HepG2 (cell line): ENCODE measurements around the gene CLEC18B. TPM values are rescaled to one million over a fixed set of nuclear protein-coding genes. Genes with fewer than 3 reads are reported as not detected.

Source experiments
- ATAC-seq: fragments of 200-7000 bp; cut with Tn5 transposase; 3 replicates; pipeline ENCODE4 v1.9.1; 2020; ENCODE audit warnings: mild to moderate bottlenecking, moderate library complexity
- BruUV-seq: library from RNA; stranded (reverse); fragments of 400-500 nt; replicated peaks from 2 replicates; lab custom pipeline; 2021; lab: Mats Ljungman, UMichigan
- CTCF ChIA-PET: fragments of 300-600 bp; formaldehyde crosslinking; extraction: SDS; loops from one replicate; lab custom pipeline; 2021; ENCODE audit warnings: low total read pairs, inconsistent platforms, low intra/inter-chr PET ratio; lab: Yijun Ruan, JAX
- POLR2A ChIA-PET: fragments of 350-600 bp; sonication (Branson Sonifier 250); formaldehyde crosslinking; loops from one replicate; lab custom pipeline; 2020; ENCODE audit warnings: antibody characterized with exemption, inconsistent platforms; lab: Yijun Ruan, JAX
- DNase-seq: peaks from one replicate; pipeline ENCODE4 v3.0.0-alpha.2; 2015; ENCODE audit warnings: low spot score
- FAIRE-seq: peaks from 3 replicates; lab custom pipeline; 2011; peaks lifted over from hg19 to GRCh38; lab: Jason Lieb, UNC
- H2AFZ ChIP-seq: one replicate; pipeline ENCODE4 v1.6.1; 2011; ENCODE audit warnings: low read length, inconsistent platforms
- H3K27ac ChIP-seq: fragments of 300-600 bp; 3 replicates; pipeline ENCODE4 v1.8.0; 2011; ENCODE audit warnings: mixed run types, mild to moderate bottlenecking, mixed read lengths, low read length, inconsistent platforms; ENCODE audit not compliant: insufficient read depth; ENCODE audit errors: extremely low read length
- H3K27me3 ChIP-seq, 2 experiments: fragments of 200-600 bp in 1 of 2; 2 replicates in 1 of 2; 3 replicates in 1 of 2; pipeline versions ENCODE4 v1.6.0 to v1.8.0; 2011; ENCODE audit warnings: low read length in 2 of 2, mild to moderate bottlenecking in 2 of 2, moderate library complexity in 2 of 2, inconsistent platforms in 1 of 2; ENCODE audit not compliant: insufficient read depth in 2 of 2, control insufficient read depth in 1 of 2
- H3K36me3 ChIP-seq, 2 experiments: fragments of 200-600 bp in 1 of 2; replicated peaks in 1 of 2; 2 replicates in 1 of 2; 3 replicates in 1 of 2; pipeline versions ENCODE4 v1.5.1 to v1.8.0; 2011; ENCODE audit warnings: low read length in 2 of 2, inconsistent platforms in 1 of 2; ENCODE audit not compliant: insufficient read depth in 2 of 2, control insufficient read depth in 1 of 2
- H3K4me1 ChIP-seq: 2 replicates; pipeline ENCODE4 v1.5.1; 2012; ENCODE audit warnings: low read length, inconsistent platforms; ENCODE audit not compliant: insufficient read depth
- H3K4me2 ChIP-seq: 2 replicates; pipeline ENCODE4 v1.6.0; 2011; ENCODE audit warnings: low read depth, low read length, inconsistent platforms
- H3K4me3 ChIP-seq, 3 experiments: fragments of 200-600 bp in 1 of 3; sonication (generic), shearing (Covaris generic) in 1 of 3; replicated peaks in 1 of 3; 2 replicates each; pipeline ENCODE4 v1.5.1; 2011 to 2016; ENCODE audit warnings: low read length in 3 of 3, inconsistent platforms in 2 of 3, low read depth in 2 of 3, mild to moderate bottlenecking in 2 of 3, control low read depth in 1 of 3, mixed read lengths in 1 of 3; ENCODE audit not compliant: insufficient read depth in 1 of 3
- H3K79me2 ChIP-seq: one replicate; pipeline ENCODE4 v1.6.1; 2011; ENCODE audit warnings: low read length, inconsistent platforms; ENCODE audit not compliant: insufficient read depth
- H3K9ac ChIP-seq: 2 replicates; pipeline ENCODE4 v1.6.0; 2011; ENCODE audit warnings: mild to moderate bottlenecking, low read depth, low read length, inconsistent platforms; ENCODE audit not compliant: insufficient read depth
- H3K9me3 ChIP-seq: 2 replicates; pipeline ENCODE4 v1.5.1; 2012; ENCODE audit warnings: mild to moderate bottlenecking, low read length
- H4K20me1 ChIP-seq: 2 replicates; pipeline ENCODE4 v1.6.0; 2011; ENCODE audit warnings: inconsistent platforms, mild to moderate bottlenecking, low read length, moderate library complexity; ENCODE audit not compliant: insufficient read depth
- AHR ChIP-seq: IDR thresholded peaks from 2 replicates; pipeline ENCODE4 v1.6.1; 2018; ENCODE audit warnings: missing genetic modification reagents, missing compliant biosample characterization
- CHD4 ChIP-seq: fragments of 200-600 bp; sonication (generic); IDR thresholded peaks from 2 replicates; pipeline ENCODE4 v1.7.0; 2017; ENCODE audit warnings: mild to moderate bottlenecking, low read length, borderline replicate concordance
- HES4 ChIP-seq: sonication (generic); formaldehyde crosslinking; IDR thresholded peaks from 2 replicates; pipeline ENCODE4 v1.9.0; 2021; ENCODE audit warnings: mild to moderate bottlenecking, missing genetic modification reagents, borderline replicate concordance
- HIVEP1 ChIP-seq: sonication (generic); formaldehyde crosslinking; IDR thresholded peaks from 2 replicates; pipeline ENCODE4 v1.4.0; 2020; ENCODE audit warnings: mild to moderate bottlenecking, missing genetic modification reagents
- MBD4 ChIP-seq: IDR thresholded peaks from 2 replicates; pipeline ENCODE4 v1.6.1; 2012; ENCODE audit warnings: low read length, inconsistent platforms, borderline replicate concordance
- NCOR1 ChIP-seq: fragments of 200-600 bp; sonication (generic); IDR thresholded peaks from 2 replicates; pipeline ENCODE4 v1.7.0; 2017; ENCODE audit warnings: antibody characterized with exemption, low read length, borderline replicate concordance
- XBP1 ChIP-seq: sonication (generic); formaldehyde crosslinking; IDR thresholded peaks from 2 replicates; pipeline ENCODE4 v1.5.0; 2020; ENCODE audit warnings: missing genetic modification reagents
- YEATS2 ChIP-seq: sonication (generic); formaldehyde crosslinking; IDR thresholded peaks from 2 replicates; pipeline ENCODE4 v1.4.0; 2020; ENCODE audit warnings: missing genetic modification reagents, borderline replicate concordance
- ZNF562 ChIP-seq: sonication (generic); formaldehyde crosslinking; IDR thresholded peaks from 2 replicates; pipeline ENCODE4 v1.8.0; 2022; ENCODE audit warnings: missing genetic modification reagents, borderline replicate concordance
- ZNF737 ChIP-seq: sonication (generic); formaldehyde crosslinking; IDR thresholded peaks from 2 replicates; pipeline ENCODE4 v1.5.0; 2020; ENCODE audit warnings: missing genetic modification reagents, mild to moderate bottlenecking, borderline replicate concordance
- WGBS: methylation state at CpG from one replicate; pipeline ENCODE4 v1.1.6; 2017; ENCODE audit warnings: low lambda C conversion rate; 5-methylcytosine and 5-hydroxymethylcytosine counted together
- in situ Hi-C: cut with HindIII; loops from 2 replicates; pipeline ENCODE4 v1.10.0; 2017; ENCODE audit warnings: low pct_unique_long_range_greater_than_20kb; ENCODE audit not compliant: extremely low pct_ligation_motif_present
- intact Hi-C: fragments of 100-400 bp; cut with micrococcal nuclease; formaldehyde crosslinking; loops from one replicate; pipeline ENCODE4 v1.10.0; 2022; ENCODE audit not compliant: unreplicated experiment
- polyA plus RNA-seq, 8 experiments: library from polyadenylated mRNA; depleted of rRNA in 3 of 8; stranded (reverse) in 7 of 8; unstranded in 1 of 8; fragments of >200 nt; fragmentation: Illumina TruSeq in 4 of 8; extraction: Trizol in 4 of 8; gene quantifications; 2 replicates each; pipeline versions ENCODE4 v1.2.1 to v1.2.3, GENCODE V29; 2011 to 2016; ENCODE audit warnings: low read depth in 4 of 8, missing spikeins in 1 of 8, mixed read lengths in 1 of 8; ENCODE audit not compliant: insufficient read depth in 1 of 8
- total RNA-seq, 5 experiments: library from RNA; depleted of rRNA; stranded (reverse); fragments of >200 nt; fragmentation: Illumina TruSeq; extraction: Trizol; gene quantifications; 2 replicates each; pipeline ENCODE4 v1.2.3, GENCODE V29; 2016; ENCODE audit warnings: low read depth in 1 of 5
- TF ChIP-seq, protein P1 (sequence below): sonication (generic); formaldehyde crosslinking; conservative IDR thresholded peaks from 2 replicates; pipeline ENCODE4 v1.4.0; 2020; ENCODE audit warnings: missing genetic modification reagents

Gene CLEC18B
- total and polyA plus RNA-seq, 2 of the 13 experiments (the other 11 are each of a cell fraction or from before 2014, with no cell fraction given): 0.31 to 1.1 TPM

DNA sequence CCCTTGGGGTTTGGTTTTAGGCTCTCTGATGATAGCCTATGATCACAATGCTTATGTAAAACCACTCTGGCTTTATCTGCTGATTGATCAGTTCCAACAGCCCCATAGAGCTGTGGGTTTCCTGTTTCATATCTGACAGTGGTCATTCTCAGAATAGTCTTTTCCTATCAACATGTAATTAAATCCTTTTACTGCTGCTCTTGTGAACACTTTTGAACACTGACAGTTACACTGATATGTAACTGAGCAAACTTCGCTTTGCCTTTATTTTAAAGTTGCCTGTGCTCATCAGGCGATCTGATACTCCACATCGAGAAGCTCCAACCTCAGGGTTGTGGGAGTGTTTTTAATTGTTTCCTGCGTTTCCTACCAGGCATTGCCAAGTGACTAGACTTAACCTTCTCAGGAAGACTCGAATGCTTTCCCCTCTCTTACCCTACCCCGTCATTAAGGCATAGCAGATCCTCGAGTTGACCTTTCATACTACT, 17.3 kb upstream of the CLEC18B start:
- ChIA-PET CTCF (no interaction called here), POLR2A (no interaction called here)
- Histone ChIP-seq H3K27me3 (no peaks in the 10 kb centered on the region), H3K27ac (no peak overlapping the region), H3K9ac (no peak overlapping the region), H3K79me2 (no peaks in the 10 kb centered on the region), H3K36me3 (no peaks in the 10 kb centered on the region; a peak in 1 of 5 replicates), H3K4me3 (no peak overlapping the region), H3K9me3 (no peaks in the 10 kb centered on the region), H2AFZ (no peak overlapping the region)
- FAIRE-seq: no peak
- in situ Hi-C loops (no loop called here), intact Hi-C loops (loop anchor here (10.0 kb wide), 1 partner anchor 64 kb away; the partner anchor contains the start of gene NPIPB15)
- no TSS peak for BruUV-seq
- no peak for DNase-seq
- ATAC-seq: no peak
- WGBS: 85% methylated on average over 7 of the region's 7 CpGs
- TF ChIP-seq, protein P1, sequence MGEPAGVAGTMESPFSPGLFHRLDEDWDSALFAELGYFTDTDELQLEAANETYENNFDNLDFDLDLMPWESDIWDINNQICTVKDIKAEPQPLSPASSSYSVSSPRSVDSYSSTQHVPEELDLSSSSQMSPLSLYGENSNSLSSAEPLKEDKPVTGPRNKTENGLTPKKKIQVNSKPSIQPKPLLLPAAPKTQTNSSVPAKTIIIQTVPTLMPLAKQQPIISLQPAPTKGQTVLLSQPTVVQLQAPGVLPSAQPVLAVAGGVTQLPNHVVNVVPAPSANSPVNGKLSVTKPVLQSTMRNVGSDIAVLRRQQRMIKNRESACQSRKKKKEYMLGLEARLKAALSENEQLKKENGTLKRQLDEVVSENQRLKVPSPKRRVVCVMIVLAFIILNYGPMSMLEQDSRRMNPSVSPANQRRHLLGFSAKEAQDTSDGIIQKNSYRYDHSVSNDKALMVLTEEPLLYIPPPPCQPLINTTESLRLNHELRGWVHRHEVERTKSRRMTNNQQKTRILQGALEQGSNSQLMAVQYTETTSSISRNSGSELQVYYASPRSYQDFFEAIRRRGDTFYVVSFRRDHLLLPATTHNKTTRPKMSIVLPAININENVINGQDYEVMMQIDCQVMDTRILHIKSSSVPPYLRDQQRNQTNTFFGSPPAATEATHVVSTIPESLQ (CRISPR knock-in tag): no peak
- TF ChIP-seq NCOR1: no peak
- TF ChIP-seq MBD4: no peak
- TF ChIP-seq, all 625 proteins: peak for 0
- H4K20me1 ChIP-seq: no peaks in the 10 kb centered on the region
- H3K4me2 ChIP-seq: no peak overlapping the region
- H3K4me1 ChIP-seq: no peaks in the 10 kb centered on the region

DNA sequence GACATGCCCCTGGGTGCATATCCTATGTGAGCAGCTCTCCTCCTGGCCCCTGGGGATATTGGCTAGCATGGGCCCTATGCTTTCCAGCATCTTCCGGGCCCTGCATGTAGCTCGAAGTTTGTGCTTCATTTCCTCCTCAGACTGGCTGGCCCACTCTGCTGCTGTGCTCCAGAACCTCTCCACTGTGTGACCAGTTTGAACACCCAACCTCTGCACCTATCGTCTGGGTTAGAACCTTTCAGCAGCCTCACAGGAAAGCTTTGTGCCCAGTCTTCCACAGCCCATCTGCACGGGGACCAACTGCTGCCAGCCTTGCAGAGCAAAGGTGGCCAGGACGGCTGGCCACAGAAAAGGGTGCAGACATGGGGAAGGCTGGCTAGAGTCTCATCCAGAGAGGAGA, 10.2 kb upstream of the CLEC18B start:
- Histone ChIP-seq H3K9ac (no peak overlapping the region), H3K4me2 (no peak overlapping the region), H3K4me3 (no peak overlapping the region), H3K36me3 (no peaks in the 10 kb centered on the region), H3K4me1 (peaks cover 9% of the 10 kb centered on the region; the same call in 1 of the 2 replicates), H3K9me3 (no peaks in the 10 kb centered on the region), H4K20me1 (no peaks in the 10 kb centered on the region), H3K27ac (no peak overlapping the region), H2AFZ (no peak overlapping the region), H3K27me3 (no peaks in the 10 kb centered on the region), H3K79me2 (no peaks in the 10 kb centered on the region)
- peak; percentile 13; the same call in 1 of the 3 replicates for ATAC-seq
- FAIRE-seq: no peak
- intact Hi-C loops: loop anchor here (10.0 kb wide), 1 partner anchor 57 kb away; the partner anchor contains the start of gene NPIPB15
- ChIA-PET CTCF (interaction anchor here (2.0 kb wide), 1 partner anchor 122 kb away, joined by 10 read pairs; no protein-coding TSS in a partner anchor), POLR2A (no interaction called here)
- DNase-seq: no peak
- WGBS: 52% methylated on average over 5 of the region's 5 CpGs
- BruUV-seq: no TSS peak
- in situ Hi-C loops: loop anchor here (5.0 kb wide), 1 partner anchor 124 kb away; no protein-coding TSS in a partner anchor
- TF ChIP-seq ZNF562 (CRISPR knock-in tag) (no peak), XBP1 (CRISPR knock-in tag) (no peak), HIVEP1 (CRISPR knock-in tag) (no peak), HES4 (CRISPR knock-in tag) (no peak), ZNF737 (CRISPR knock-in tag) (no peak), AHR (CRISPR knock-in tag) (no peak), CHD4 (no peak), YEATS2 (CRISPR knock-in tag) (no peak)
- TF ChIP-seq, all 625 proteins: peak for 0
